DND-41 (cell line): ENCODE results near the gene TULP3.

ENCODE experiments used
- CTCF ChIP-seq: IDR thresholded peaks from 2 replicates; pipeline ENCODE4 v1.5.1; 2012; ENCODE audit warnings: borderline replicate concordance, low read length, moderate library complexity, mild to moderate bottlenecking; ENCODE audit not compliant: poor library complexity, severe bottlenecking; ENCODE audit errors: extremely low read depth
- EZH2 ChIP-seq: IDR thresholded peaks from 3 replicates; pipeline ENCODE4 v1.6.1; 2012; ENCODE audit warnings: borderline replicate concordance, low read depth, mild to moderate bottlenecking, moderate library complexity, low read length, inconsistent platforms; ENCODE audit not compliant: severe bottlenecking

- TF ChIP-seq CTCF: no peak
- TF ChIP-seq EZH2: no peak
Observed at GRCh38 chr12:2855546-2855945, 35.1 kb upstream of the TULP3 start.
